Activated CD8-positive, alpha-beta memory T cell treated with anti-CD3 and anti-CD28 coated beads, Interleukin-2, amount 50 U/mL, for 1 hour (primary cell): ENCODE measurements around the gene KPNA3.
"Not testable (repeated sequence)": the region's sequence is repeated elsewhere in the genome, so short reads cannot be mapped to it uniquely, and the experiment has no call there.

Experiments used
- DNase-seq: peaks from one replicate; pipeline ENCODE4 v3.0.0-alpha.2; 2020; ENCODE audit errors: extremely low read depth

The KPNA3 gene

DNA sequence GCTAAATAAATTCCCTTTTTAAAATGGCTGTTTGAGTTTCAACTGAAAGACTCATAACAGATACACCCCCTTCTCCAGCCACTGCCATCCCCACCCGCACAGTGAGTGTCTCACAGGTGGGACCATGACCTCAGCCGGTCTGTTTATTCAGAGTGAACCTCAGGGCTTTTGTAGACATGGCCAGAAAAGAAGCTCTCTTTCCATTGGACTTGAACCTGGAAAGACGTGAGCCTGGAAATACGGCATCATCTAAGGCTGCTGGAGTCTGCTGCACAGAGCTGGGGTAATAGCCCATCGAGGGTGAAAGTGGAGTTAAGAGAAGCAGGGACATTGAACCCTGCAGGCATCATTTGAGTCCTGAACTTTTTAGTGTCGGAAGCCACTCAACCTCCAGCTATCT is 15.2 kb upstream of the KPNA3 start:
- DNase-seq, result no peak

DNA sequence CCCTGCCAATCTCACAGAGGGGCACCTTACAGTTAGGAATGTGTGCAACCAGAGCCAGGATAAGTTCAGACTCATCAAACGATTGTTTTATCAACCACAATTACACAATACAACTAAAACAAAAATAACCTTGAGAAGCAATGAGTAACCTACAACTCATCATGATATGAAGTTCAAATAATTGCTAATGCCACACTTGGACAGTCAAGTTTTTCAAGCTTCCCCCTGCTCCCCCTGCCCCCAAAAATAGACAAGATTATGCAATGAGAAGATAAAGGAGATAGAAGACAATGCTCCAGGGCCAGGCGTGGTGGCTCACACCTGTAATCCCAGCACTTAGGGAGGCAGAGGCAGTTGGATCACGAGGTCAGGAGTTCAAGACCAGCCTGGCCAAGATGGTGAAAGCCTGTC is 13.6 kb upstream of the KPNA3 start:
- no peak for DNase-seq

DNA sequence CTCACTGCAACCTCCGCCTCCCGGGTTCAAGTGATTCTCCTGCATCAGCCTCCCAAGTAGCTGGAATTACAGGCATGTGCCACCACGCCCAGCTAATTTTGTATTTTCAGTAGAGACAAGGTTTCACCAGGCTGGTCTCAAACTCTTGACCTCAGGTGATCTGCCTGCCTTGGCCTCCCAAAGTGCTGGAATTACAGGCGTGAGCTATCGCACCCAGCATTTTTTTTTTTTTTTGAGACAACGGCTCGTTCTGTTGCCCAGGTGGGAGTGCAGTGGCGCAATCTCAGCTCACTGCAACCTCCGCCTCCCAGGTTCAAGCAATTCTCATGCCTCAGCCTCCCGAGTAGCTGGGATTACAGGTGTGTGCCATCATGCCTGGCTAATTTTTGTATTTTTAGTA is 10.6 kb upstream of the KPNA3 start:
- not testable (repeated sequence) for DNase-seq

DNA sequence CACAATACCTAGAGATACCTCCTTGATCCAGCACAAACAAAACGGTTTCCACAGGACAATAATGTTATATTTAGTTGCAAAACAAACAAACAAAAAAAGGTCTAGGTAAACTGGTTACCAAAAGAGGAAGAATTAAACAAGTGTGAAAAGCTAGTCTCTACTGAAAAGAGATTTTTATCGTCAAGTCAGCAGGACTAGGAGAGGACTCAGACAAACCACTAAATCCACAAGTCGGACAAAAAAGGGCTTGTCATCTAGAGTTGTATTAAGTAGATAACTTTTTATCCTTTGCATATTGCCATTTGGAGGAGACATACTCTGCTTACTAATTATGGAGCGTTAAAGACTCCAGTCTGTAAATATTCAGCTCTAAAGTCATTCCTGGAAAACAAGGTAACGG is 9.9 kb upstream of the KPNA3 start:
- no peak for DNase-seq

DNA sequence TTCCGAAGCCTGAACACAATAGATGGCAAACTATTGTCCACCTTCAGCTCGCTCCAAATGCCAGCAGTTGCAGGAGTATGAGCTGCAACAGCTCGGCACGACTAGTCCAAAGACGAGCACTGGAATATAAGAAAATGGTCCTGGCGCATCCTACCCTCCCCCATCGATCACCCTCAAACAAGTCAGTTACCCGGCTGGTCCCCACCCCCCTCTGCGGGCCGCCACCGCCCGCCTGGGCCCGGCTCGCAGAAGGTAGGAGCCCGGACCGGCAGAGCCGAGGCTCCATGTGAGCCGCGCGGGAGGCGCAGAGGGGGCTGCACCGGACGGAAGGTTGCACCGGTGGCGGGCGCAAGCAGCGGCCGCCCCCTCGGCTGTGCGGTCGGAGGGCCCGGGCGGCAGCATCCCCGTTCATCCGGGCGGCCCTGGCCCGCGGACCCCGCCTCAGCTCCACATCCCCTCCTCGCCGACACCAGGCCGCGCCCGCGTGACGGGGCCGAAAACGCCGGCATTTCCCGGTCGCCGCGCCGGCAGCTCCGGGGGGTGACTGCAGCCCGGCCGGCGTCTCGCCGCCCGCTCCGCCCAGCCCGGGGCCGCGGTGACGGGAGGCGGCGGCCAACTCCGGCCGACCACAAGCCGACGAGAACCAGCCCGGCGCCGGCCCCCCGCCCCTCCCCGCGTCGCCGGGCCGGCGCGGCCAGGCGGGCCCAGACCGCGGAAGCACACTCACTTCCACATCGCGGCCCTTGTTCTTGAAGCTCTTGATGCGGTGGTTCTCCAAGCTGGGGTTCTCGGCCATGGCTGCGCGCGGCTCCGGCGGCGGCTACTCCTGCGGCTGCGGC is 552 bp downstream of the KPNA3 start:
- no peak for DNase-seq

DNA sequence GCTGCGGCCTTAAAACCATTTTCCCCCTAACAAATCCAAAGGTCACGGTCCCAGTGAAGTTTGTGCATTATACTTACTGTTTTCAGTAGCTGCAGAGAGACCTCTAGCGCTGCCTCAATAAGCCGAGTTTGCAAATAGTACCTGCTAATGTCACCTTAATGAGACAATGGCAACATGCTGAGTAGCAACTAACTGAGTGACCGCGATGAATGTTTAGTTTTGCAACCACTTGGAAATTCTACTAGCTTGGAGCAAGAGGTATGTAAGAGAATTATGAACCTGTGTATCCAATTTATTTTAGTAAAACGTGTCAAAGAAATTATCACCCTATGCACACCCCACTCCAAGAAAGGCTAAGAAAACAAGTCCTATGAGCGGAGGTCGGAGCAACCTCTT is 1.2 kb downstream of the KPNA3 start:
- DNase-seq, result no peak

DNA sequence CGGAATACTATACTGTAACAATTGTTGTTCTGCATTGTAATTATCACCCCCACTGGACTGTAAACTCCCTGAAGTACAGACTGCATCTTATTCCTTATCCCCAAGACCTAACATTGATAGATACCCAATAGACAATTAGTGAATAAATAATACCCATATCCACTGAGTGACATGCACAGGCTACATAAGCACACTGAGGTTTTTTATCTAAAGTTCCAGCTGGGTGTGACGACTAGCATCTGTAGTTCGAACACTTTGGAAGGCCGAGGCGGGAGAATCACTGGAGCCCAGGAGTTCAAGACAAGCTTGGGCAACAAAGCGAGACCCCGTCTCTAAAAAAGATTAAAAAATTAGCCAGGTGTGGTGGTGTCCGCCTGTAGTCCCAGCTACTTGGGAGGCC is 2.5 kb downstream of the KPNA3 start:
- DNase-seq, result no peak

DNA sequence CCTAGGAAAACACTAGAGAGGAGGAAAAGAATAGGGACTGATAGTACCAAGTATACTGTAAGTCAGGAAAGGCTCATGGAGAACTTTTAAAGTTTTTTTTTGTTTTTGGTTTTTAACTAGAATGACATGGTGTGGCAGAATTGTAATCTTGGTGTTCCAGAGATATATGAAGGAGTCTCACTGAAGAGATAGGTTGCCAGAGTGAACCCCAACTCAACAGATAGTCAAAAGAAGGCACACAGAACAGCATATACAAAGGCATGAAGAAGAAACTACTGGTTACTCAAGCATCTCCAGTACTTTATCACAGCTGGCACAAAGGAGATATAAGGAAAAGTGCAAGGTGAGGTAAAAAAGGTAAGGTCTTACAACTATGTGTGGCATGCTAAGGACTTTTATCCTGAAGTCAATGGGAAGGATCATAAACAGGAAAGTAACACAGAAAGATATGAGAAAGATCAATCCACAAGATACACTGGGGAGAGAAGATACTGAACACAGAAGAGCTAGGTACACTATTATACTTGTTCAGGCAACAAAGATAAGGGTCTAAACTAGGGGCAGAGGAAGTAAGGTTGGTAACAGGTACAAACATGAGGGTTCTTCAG is 6.0 kb downstream of the KPNA3 start:
- DNase-seq, result no peak

DNA sequence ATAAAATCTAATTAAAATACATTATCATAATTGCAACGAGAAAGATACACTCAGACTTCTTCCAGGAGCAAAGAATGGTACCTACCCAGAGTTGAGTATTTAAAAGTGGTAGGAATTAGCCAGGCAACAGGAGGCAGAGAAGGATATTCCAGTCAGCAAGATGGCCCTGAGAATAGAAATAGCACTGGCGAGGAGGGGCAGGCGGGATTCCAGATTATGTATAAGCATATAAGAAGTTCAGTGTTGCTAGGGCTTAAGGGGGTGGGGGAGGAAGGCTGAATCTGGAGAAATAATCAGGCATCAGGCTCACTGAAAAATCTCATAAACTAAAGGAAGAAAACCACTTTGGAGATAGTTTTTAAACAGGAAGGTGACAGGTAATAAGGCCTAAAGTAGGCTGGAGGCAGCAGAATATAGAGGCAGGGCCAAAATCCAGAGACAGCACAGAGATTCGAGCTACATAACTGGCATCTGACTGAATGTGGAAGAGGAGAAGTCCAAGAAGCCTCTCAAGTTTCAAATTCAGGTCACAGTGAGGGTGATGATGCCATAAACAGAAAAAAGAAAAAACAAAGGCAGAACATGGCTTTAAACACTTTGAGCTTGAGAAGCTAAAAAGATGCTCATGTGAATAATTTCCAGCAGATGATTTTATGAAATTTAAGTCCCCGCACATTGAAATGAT is 7.5 kb downstream of the KPNA3 start:
- no peak for DNase-seq

DNA sequence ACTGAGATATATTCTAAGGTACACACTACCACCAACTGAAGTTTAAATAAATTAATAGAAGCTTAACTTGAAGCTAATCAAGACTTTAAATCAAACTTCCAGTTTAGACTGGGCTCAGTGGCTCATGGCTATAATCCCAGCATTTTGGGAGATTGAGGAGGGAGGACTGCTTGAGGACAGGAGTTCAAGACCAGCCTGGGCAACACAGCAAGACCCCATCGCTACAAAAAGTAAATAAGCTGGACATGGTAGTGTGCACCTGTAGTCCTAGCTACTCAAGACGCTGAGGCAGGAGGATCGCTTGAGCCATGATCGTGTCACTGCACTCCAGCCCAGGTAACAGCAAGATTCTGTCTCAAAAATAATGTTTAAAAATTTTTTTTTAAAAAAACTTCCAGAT is 8.6 kb downstream of the KPNA3 start:
- DNase-seq, result no peak

DNA sequence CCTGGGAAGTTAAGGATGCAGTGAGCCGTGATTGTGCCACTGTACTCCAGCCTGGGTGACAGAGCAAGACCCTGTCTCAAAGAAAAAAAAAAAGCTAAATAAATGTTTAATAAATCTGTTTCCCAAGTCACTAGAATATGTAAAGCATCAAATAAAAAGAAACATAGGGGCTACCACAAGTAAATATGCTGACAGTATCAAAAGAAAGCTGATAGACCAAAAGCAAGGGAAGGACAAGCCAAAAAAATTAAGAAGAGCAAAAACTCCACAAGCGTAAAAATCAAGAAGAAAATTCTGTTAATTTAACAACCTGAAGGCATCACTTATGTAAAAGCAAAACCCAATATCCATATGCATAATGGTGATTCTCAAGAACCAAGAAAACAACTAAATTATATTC is 9.7 kb downstream of the KPNA3 start:
- DNase-seq, result no peak

DNA sequence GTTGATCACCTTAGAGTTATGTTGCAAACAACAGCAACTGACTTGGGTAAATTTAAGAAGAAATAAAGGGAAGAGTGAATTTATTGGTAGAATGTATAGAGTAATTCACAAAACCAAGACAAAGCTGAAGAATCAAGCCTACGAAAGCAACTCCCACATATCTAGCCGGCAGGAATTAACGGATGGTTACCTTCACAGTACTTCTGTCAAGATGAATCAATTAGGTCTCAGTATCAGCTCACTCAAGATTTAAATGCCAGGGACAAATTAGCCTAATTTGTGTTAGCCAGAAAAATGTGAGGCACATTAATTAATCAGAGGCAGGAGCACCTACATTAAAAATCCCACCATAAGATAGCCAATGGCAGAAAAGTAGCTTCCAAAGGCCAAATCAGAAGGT is 10.7 kb downstream of the KPNA3 start:
- no peak for DNase-seq

DNA sequence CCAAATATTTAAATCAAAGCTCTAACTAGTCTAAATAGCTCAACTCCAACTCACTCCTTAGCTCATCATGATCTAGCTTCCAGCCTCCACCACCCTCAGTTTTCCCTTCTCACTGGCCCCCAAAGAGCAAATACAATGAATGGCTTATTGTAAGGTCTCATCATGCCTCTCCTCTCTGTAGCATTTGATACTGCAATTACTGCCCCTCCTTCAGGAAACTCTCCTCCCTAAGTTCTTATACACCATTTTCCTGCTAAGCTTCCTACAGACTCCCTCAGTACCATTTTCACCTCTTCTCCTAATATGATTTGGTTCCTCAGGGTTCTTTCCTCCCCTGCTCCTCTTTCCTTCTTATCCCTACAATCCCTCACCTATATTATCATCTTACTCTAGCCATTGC is 12.8 kb downstream of the KPNA3 start:
- DNase-seq, result no peak

DNA sequence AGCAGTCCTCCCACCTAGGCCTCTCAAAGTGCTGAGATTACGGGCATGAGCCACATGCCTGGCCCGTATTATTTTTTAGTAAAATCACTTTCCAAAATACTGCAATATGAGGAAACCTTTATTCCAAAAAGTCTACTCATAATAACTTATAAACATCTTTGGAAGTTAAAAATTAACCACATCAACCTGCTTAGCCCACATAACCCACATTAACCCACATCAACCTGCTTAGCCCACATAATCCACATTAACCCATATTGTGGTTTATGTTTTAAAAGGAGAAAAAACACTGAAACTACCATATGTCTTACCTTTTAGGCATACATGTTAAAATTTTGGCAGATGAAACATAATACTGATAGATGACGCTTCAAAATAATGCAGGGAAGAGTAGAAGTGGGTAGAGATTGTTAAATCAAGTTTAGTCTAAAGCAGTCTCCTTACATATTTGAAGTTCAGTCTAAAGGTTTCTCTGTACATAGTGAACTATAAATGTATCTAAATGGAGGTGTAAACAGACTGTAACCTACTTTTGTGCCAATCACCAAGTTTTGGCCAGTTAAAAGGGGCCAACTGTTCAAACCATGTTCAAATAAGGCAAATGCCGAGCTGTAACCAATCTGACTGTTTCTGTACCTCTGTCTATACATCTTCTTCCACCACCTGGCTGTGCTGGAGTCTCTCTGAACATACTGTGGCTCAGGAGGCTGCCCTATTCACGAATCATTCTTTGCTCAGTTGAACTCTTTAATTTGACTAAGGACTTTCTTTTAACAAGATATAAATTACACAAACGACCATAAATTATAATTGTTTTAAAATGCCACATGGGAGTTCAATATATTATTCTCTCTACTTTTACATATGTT is 14.5 kb downstream of the KPNA3 start:
- no peak for DNase-seq

DNA sequence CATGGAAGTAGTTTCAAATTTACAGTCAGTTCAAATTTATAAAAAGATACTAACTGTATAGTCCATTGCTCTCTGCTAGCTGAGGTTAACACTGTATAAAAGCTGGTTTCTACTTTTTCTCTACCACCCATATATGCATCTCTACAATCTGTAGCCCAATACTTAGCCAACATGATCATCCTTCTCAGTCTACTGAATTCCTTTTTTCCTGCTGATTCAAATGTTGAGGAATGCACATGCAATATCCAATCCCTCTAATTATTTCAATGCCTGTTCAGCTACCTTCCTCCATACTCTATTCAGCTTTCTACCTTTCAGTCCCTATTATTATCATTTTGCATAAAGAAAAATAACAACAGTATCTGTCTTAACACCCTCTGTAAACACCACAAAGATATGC is 15.6 kb downstream of the KPNA3 start:
- DNase-seq, result no peak

DNA sequence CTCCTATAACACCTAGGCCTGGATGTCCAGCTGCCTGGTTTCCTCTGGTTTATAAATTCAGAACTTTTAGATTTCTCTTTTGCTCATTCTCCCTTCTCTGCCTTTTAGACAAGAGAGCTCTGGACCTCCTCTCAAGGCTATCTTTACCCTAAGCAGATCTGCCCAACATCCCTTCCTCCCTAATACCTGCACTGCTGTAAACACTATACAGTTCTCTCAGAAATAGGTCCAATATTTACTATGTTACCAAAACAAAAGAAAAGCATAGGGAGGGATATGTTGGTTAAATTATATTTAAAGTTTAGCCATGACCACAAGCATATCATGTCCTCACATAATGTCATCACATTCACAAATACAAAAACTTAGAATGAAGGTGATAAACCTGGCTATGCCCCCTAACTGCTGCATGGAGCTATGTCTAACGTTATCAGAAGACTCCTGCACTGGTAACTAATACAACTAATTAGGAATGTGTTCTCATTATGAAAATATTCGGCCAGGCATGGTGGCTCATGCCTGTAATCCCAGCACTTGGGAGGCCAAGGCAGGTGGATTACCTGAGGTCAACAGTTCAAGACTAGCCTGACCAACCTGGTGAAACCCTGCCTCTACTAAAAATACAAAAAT is 18.0 kb downstream of the KPNA3 start:
- no peak for DNase-seq

DNA sequence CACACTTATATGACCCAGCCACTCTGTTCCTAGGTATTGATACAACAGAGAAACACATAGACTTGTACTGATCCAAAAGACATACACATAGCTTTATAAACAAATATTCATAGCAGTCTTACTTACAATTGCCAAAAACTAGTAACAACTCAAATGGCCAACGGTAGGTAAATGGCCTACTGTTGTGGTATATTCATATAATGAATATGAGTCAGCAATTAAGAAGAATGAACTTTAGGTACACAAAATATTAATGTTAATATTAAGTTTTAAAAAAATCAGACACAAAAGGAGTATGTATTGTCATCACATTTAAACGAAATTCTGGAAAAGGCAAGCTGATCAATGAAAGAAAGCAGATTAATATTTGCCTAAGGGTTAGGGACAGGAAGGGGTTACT is 19.7 kb downstream of the KPNA3 start:
- DNase-seq, result no peak

DNA sequence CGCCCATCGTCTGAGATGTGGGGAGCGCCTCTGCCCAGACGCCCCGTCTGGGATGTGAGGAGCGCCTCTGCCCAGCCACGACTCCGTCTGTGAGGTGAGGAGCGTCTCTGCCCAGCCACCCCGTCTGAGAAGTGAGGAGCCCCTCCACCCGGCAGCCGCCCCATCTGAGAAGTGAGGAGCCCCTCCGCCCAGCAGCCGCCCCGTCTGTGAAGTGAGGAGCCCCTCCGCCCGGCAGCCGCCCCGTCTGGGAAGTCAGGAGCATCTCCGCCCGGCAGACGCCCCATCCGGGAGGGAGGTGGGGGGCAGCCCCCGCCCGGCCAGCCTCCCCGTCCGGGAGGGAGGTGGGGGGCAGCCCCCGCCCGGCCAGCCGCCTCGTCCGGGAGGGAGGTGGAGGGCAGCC is 30.7 kb downstream of the KPNA3 start:
- DNase-seq, result not testable (repeated sequence)

DNA sequence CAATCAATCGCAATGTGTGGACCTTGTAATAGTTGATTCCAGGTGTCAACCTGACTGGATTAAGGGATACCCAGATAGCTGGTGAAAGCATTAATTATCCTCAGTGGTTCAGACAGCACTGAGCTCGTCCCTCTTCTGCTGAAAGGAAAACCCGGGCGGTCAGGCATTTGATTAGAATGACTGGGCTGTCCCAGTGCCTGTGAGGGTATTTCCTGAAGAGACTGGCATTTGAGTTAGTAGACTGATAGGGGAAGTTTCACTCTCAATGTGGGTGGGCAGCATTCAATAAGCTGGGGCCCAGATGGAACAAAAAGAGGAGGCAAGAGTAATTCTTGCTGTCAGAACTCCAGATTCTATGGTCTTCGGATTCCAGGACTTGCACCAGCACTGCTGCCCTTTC is 31.9 kb downstream of the KPNA3 start:
- no peak for DNase-seq

DNA sequence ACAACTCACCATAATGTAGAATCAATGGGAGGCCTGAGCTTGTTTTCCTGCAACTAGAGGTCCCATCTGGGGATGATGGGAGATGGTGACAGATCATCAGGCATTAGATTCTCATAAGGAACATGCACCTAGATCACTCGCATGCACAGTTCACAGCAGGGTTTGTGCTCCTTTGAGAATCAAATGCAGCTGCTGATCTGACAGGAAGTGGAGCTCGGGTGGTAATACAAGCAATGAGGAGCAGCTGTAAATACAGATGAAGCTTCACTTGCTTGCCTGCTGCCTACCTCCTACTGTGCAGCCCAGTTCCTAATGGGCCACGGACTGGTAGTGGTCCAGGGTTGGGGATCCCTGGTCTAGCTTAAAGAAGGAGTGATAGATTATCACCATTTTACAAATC is 33.0 kb downstream of the KPNA3 start:
- DNase-seq, result no peak

DNA sequence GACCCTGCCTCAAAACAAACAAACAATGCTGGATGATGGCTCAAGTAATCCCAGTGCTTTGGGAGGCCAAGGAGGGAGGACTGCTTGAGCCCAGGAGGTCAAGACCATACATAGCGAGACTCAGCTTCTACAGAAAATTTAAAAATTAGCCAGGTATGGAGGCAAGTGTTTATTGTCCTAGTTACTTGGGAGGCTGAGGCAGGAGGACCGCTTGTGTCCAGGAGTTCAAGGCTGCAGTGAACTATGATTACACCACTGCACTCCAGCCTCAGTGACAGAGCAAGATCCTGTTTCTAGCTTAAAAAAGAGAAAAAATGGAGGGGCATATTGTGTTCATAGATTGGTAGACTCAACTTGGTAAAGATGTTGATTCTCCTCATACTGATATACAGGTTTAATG is 36.2 kb downstream of the KPNA3 start:
- no peak for DNase-seq

DNA sequence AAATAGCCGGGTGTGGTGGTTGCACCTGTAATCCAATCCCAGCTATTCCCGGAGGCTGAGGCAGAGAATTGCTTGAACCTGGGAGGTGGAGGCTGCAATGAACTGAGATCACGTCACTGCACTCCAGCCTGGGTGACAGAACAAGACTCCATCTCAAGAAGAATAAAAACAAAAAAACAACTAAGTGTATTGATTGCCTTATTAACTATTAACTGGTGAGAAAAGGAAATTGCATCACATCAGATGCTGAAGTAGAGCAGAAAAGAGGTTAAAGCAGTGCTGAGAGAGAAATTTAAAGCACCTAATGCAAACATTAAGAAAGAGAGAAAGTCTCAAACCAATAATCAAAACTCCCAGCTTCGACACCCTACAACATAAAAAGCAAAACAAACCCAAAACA is 38.3 kb downstream of the KPNA3 start:
- no peak for DNase-seq
